ENCODE results near the gene PKLR. TPM values are rescaled to one million over a fixed set of nuclear protein-coding genes. Genes with fewer than 3 reads are reported as not detected.

Gene PKLR
- total and polyA plus RNA-seq, 2 of the 4 experiments (the other 2 are of a cell fraction) = 0.03 TPM; not detected in 1

- H4K91ac ChIP-seq (ENCODE audit: insufficient read depth, low read depth, low read length) = no peak overlapping the region
- H3K4me2 ChIP-seq (ENCODE audit: low read depth, low read length) = no peak overlapping the region
- H3K56ac ChIP-seq (ENCODE audit: extremely low read depth, insufficient read depth, low read length) = no peak overlapping the region
- H3K79me1 ChIP-seq (ENCODE audit: low read depth in 1 of 2, low read length in 2 of 2) = no peaks in the 10 kb centered on the region
- no peak overlapping the region for H2BK15ac ChIP-seq (ENCODE audit: low read depth, low read length)
- H4K5ac ChIP-seq (ENCODE audit: low read depth, low read length) = no peak overlapping the region
- no peak overlapping the region for H3K4me3 ChIP-seq (ENCODE audit: insufficient read depth, low read depth, low read length)
- intact Hi-C loops (cut with micrococcal nuclease) = no loop called here
- 83% methylated on average over 3 of the region's 7 CpGs; no CpG with 5 or more reads in 1 of the 2 experiments for WGBS, 2 experiments (ENCODE audit: extremely low coverage in 2 of 2, insufficient read length in 1 of 2)
- no peak overlapping the region for H2AK9ac ChIP-seq (replicated peaks; ENCODE audit: low read depth, low read length, poor library complexity)
- no peak overlapping the region for H3K4ac ChIP-seq (ENCODE audit: low read depth, low read length)
- no peak for DNase-seq
- in situ Hi-C loops (cut with MboI; ENCODE audit: low sequenced_read_pairs) = no loop called here
- no peak overlapping the region for H3K14ac ChIP-seq (replicated peaks; ENCODE audit: low read depth, low read length)
- H3K27me3 ChIP-seq (ENCODE audit: control insufficient read depth, insufficient read depth, low read length) = peaks cover 58% of the 10 kb centered on the region
- TF ChIP-seq NFE2L2 (IDR thresholded peaks at IDR 0.05; ENCODE audit: low read depth, low read length) (no peak), RCOR1 (IDR thresholded peaks at IDR 0.05; ENCODE audit: insufficient replicate concordance, low read length) (no peak), MAZ (IDR thresholded peaks at IDR 0.05; ENCODE audit: borderline replicate concordance, low read depth, low read length) (no peak), SMC3 (IDR thresholded peaks at IDR 0.05; ENCODE audit: low read depth, low read length) (no peak), RFX5 (IDR thresholded peaks at IDR 0.05; ENCODE audit: low read depth, low read length) (no peak), RAD21 (IDR thresholded peaks at IDR 0.05; ENCODE audit: low read length) (no peak), POLR2A (IDR thresholded peaks at IDR 0.05; ENCODE audit: low read depth, low read length) (no peak), BHLHE40 (IDR thresholded peaks at IDR 0.05; ENCODE audit: low read depth, low read length) (no peak), MXI1 (IDR thresholded peaks at IDR 0.05; ENCODE audit: borderline replicate concordance, low read depth, low read length) (no peak), CEBPB (IDR thresholded peaks at IDR 0.05; ENCODE audit: low read depth, low read length) (no peak), CHD1 (IDR thresholded peaks at IDR 0.05; ENCODE audit: low read depth, low read length) (no peak)
- TF ChIP-seq, protein P1, sequence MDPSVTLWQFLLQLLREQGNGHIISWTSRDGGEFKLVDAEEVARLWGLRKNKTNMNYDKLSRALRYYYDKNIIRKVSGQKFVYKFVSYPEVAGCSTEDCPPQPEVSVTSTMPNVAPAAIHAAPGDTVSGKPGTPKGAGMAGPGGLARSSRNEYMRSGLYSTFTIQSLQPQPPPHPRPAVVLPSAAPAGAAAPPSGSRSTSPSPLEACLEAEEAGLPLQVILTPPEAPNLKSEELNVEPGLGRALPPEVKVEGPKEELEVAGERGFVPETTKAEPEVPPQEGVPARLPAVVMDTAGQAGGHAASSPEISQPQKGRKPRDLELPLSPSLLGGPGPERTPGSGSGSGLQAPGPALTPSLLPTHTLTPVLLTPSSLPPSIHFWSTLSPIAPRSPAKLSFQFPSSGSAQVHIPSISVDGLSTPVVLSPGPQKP (IDR thresholded peaks at IDR 0.05; ENCODE audit: borderline replicate concordance, low read depth, low read length) = no peak
- ChIA-PET CTCF (interaction anchor here (0.6 kb wide), 1 partner anchor 20 kb away, joined by 8 read pairs; no protein-coding TSS in a partner anchor), POLR2A (ENCODE audit: unreplicated experiment) (no interaction called here)
- H3K9me1 ChIP-seq (ENCODE audit: insufficient read depth, low read length) = no peaks in the 10 kb centered on the region
- no peaks in the 10 kb centered on the region for H3K36me3 ChIP-seq (ENCODE audit: control insufficient read depth, insufficient read depth, low read length)
- ATAC-seq (ENCODE audit: low read depth) = no peak
- H3K4me1 ChIP-seq (ENCODE audit: control insufficient read depth, insufficient read depth, low read length) = no peaks in the 10 kb centered on the region
- no peaks in the 10 kb centered on the region for H4K20me1 ChIP-seq (ENCODE audit: insufficient read depth, low read length)
- H2BK120ac ChIP-seq (ENCODE audit: low read depth, low read length) = no peak overlapping the region
- H3K9ac ChIP-seq (ENCODE audit: low read depth, low read length) = no peak overlapping the region
- H3K23ac ChIP-seq (ENCODE audit: low read depth, low read length) = no peak overlapping the region
- no peak overlapping the region for H2AK5ac ChIP-seq (ENCODE audit: low read depth, low read length)
- BruUV-seq (replicated peaks) = no TSS peak
- dilution Hi-C loops (cut with HindIII; ENCODE audit: low sequenced_read_pairs, unreplicated experiment) = no loop called here
- peak overlapping the region; percentile 43 for H2AFZ ChIP-seq (replicated peaks; ENCODE audit: low read length, poor library complexity)
- H4K8ac ChIP-seq (ENCODE audit: low read depth in 2 of 2, low read length in 2 of 2) = no peak overlapping the region
- H2BK5ac ChIP-seq (ENCODE audit: low read depth, low read length, poor library complexity, severe bottlenecking) = no peak overlapping the region
- no peak overlapping the region for H3K18ac ChIP-seq (ENCODE audit: low read depth, low read length)
- H3K9me3 ChIP-seq (ENCODE audit: control insufficient read depth, insufficient read depth, low read length) = peaks cover 2% of the 10 kb centered on the region; the same call in 1 of the 2 replicates
- H2BK20ac ChIP-seq (ENCODE audit: low read depth, low read length) = no peak overlapping the region
- no peak overlapping the region for H3K27ac ChIP-seq (ENCODE audit: insufficient read depth, low read length)
Observed at GRCh38 chr1:155295942-155296267, 5.3 kb downstream of the PKLR start.
